Esophagus squamous epithelium (tissue), 4 donors: ENCODE data around the gene RSPH6A.

ENCODE experiments used
- POLR2A ChIP-seq, 4 donors: fragments of 450-650 bp; IDR thresholded peaks; one replicate each; pipeline ENCODE4 v1.6.1; 2017; ENCODE audit warnings: antibody characterized with exemption in 4 of 4, mild to moderate bottlenecking in 4 of 4, moderate library complexity in 3 of 4
- TF ChIP-seq, protein P1 (sequence below), 6 experiments: fragments of 450-650 bp in 4 of 6; fragments of 200-600 bp in 2 of 6; sonication (generic) in 2 of 6; IDR thresholded peaks; one replicate each; pipeline ENCODE4 v1.5.1; 2016 to 2019; ENCODE audit warnings: antibody characterized with exemption in 6 of 6, mild to moderate bottlenecking in 4 of 6, moderate library complexity in 4 of 6

DNA sequence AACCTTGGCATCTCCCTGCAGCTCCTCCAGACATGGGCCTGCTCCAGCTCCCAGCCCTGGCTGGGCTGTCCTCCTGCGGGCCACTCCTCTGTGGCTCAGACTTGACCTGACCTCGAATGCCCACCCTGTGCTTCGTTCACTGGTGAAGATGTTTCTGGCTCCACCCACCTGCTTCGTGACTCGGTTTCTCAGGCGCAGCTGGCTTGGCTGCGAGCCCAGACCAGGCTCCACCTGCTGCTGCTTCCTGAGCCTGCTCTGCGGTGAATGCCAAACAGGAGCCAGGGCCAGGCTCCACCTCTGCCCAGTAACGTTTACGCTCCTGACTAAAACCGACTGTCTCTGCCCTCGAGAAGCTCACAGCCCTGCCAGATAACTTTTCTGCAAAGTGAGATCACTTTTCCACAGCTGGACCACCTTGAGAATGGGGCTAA is 8.9 kb upstream of the RSPH6A start:
- no peak for TF ChIP-seq POLR2A (IDR thresholded peaks at IDR 0.05)
- TF ChIP-seq, protein P1, sequence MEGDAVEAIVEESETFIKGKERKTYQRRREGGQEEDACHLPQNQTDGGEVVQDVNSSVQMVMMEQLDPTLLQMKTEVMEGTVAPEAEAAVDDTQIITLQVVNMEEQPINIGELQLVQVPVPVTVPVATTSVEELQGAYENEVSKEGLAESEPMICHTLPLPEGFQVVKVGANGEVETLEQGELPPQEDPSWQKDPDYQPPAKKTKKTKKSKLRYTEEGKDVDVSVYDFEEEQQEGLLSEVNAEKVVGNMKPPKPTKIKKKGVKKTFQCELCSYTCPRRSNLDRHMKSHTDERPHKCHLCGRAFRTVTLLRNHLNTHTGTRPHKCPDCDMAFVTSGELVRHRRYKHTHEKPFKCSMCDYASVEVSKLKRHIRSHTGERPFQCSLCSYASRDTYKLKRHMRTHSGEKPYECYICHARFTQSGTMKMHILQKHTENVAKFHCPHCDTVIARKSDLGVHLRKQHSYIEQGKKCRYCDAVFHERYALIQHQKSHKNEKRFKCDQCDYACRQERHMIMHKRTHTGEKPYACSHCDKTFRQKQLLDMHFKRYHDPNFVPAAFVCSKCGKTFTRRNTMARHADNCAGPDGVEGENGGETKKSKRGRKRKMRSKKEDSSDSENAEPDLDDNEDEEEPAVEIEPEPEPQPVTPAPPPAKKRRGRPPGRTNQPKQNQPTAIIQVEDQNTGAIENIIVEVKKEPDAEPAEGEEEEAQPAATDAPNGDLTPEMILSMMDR (IDR thresholded peaks at IDR 0.05), result no peak
